HK-2 (cell line): ENCODE data around the gene MT4.

Source experiments
- DNase-seq: peaks from one replicate; pipeline ENCODE4 v3.0.0-alpha.2; 2018; ENCODE audit not compliant: unreplicated experiment

The MT4 gene

GRCh38 chr16:56564793-56565477 lies at the start of gene MT4:
TSS of gene MT4 (plus strand) at chr16:56565073. CDS start at chr16:56565129, 56 bp downstream.
- DNase-seq: no peak

- DNase-seq: no peak
Observed at GRCh38 chr16:56515665-56516064, 49.2 kb upstream of the MT4 start.

- DNase-seq: no peak
Observed at GRCh38 chr16:56517206-56517605, 47.7 kb upstream of the MT4 start.

GRCh38 chr16:56518425-56518824 lies 46.4 kb upstream of the MT4 start:
- DNase-seq: no peak

GRCh38 chr16:56519459-56520250 lies 45.2 kb upstream of the MT4 start, which contains the start of gene BBS2:
TSS of gene BBS2 (minus strand) at chr16:56520024. CDS start at chr16:56519862, 162 bp downstream.
- peak; percentile 89 for DNase-seq

- DNase-seq: no peak
Observed at GRCh38 chr16:56520251-56520577, 44.7 kb upstream of the MT4 start.

- no peak for DNase-seq
Observed at GRCh38 chr16:56525236-56525635, 39.6 kb upstream of the MT4 start.

- DNase-seq: no peak
Observed at GRCh38 chr16:56530872-56531271, 34.0 kb upstream of the MT4 start.

- no peak for DNase-seq
Observed at GRCh38 chr16:56532714-56533113, 32.2 kb upstream of the MT4 start.

- DNase-seq: no peak
Observed at GRCh38 chr16:56534847-56535383, 30.0 kb upstream of the MT4 start.

GRCh38 chr16:56538331-56538730 lies 26.5 kb upstream of the MT4 start:
- no peak for DNase-seq

- DNase-seq: no peak
Observed at GRCh38 chr16:56539656-56540055, 25.2 kb upstream of the MT4 start.

GRCh38 chr16:56542039-56542438 lies 22.8 kb upstream of the MT4 start:
- DNase-seq: no peak

- DNase-seq: no peak
Observed at GRCh38 chr16:56547120-56547948, 17.5 kb upstream of the MT4 start.

- no peak for DNase-seq
Observed at GRCh38 chr16:56547949-56548567, 16.8 kb upstream of the MT4 start.

GRCh38 chr16:56549161-56549560 lies 15.7 kb upstream of the MT4 start:
- no peak for DNase-seq

GRCh38 chr16:56549744-56550385 lies 15.0 kb upstream of the MT4 start:
- DNase-seq: no peak

- no peak for DNase-seq
Observed at GRCh38 chr16:56551796-56552738, 12.8 kb upstream of the MT4 start.

- DNase-seq: no peak
Observed at GRCh38 chr16:56554441-56554840, 10.4 kb upstream of the MT4 start.
